Measurements from ENCODE around the gene CLSTN3.
"Not testable (repeated sequence)": the region's sequence is repeated elsewhere in the genome, so short reads cannot be mapped to it uniquely, and the experiment has no call there.

Gene CLSTN3

DNA sequence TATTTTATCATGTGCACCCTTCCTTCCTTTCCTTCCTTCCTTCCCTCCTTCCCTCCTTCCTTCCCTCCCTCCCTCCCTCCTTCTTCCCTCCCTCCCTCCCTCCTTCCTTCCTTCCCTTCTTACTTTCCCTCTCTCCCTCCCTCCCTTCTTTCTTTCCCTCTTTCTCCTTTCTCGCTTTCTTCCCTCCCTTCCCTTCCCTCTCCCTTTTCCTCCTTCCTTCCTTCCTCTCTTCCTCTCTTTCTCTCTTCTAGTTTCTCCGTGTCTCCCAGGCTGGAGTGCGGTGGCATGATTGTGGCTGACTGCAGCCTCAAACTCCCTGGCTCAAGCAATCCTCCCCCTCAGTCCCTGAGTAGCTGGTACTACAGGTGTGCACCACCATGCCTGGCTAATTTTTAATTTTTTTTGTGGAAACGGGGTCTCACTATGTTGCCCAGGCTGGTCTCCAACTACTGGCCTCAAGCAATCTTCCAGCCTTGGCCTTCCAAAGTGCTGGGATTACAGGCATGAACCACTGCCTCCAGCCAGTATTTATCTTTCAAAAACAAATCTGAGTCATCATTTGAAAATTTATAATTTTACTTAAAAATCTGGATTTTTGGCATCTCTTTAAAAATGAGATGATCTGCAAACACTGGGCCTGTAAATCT, 29.0 kb upstream of the CLSTN3 start:
- Mint-ChIP-seq H3K36me3 (ENCODE audit: low read depth) (peaks cover 42% of the 10 kb centered on the region), H3K9me3 (peaks cover 5% of the 10 kb centered on the region), H3K27me3 (ENCODE audit: low read depth) (no peaks in the 10 kb centered on the region), H3K4me1 (no peaks in the 10 kb centered on the region), H3K4me3 (no peak overlapping the region), H3K27ac (no peak overlapping the region)
- TF ChIP-seq, protein P1, sequence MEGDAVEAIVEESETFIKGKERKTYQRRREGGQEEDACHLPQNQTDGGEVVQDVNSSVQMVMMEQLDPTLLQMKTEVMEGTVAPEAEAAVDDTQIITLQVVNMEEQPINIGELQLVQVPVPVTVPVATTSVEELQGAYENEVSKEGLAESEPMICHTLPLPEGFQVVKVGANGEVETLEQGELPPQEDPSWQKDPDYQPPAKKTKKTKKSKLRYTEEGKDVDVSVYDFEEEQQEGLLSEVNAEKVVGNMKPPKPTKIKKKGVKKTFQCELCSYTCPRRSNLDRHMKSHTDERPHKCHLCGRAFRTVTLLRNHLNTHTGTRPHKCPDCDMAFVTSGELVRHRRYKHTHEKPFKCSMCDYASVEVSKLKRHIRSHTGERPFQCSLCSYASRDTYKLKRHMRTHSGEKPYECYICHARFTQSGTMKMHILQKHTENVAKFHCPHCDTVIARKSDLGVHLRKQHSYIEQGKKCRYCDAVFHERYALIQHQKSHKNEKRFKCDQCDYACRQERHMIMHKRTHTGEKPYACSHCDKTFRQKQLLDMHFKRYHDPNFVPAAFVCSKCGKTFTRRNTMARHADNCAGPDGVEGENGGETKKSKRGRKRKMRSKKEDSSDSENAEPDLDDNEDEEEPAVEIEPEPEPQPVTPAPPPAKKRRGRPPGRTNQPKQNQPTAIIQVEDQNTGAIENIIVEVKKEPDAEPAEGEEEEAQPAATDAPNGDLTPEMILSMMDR (IDR thresholded peaks at IDR 0.05; ENCODE audit: unreplicated experiment in 3 of 3): no peak

DNA sequence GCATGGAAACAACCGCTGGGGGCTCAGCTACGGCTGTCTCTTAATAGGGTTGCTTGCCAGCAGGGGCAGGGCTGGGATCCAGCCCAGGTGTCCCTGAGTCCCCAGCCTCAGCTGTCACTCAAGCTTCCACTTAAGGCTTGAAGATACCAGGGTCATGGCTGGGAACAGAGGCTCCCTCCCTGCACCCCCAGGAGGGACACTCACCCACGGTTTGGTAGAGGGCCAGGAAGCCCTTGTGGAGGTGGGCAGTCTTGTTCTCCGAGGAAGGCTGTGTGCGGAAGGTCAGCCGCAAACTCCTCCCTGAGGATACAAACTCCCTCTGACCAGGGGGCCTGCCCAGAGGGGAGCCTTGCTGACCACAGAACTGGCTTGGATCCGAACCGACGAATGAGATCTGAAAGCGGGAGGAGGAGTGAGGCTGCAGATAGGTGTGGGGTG, 28.5 kb upstream of the CLSTN3 start:
- peaks cover 47% of the 10 kb centered on the region for H3K36me3 Mint-ChIP-seq (ENCODE audit: low read depth)
- H3K27me3 Mint-ChIP-seq (ENCODE audit: low read depth): no peaks in the 10 kb centered on the region
- TF ChIP-seq, protein P1 (IDR thresholded peaks at IDR 0.05; ENCODE audit: unreplicated experiment in 3 of 3): no peak
- peaks cover 10% of the 10 kb centered on the region for H3K9me3 Mint-ChIP-seq
- H3K27ac Mint-ChIP-seq: no peak overlapping the region
- no peaks in the 10 kb centered on the region for H3K4me1 Mint-ChIP-seq
- no peak overlapping the region for H3K4me3 Mint-ChIP-seq

DNA sequence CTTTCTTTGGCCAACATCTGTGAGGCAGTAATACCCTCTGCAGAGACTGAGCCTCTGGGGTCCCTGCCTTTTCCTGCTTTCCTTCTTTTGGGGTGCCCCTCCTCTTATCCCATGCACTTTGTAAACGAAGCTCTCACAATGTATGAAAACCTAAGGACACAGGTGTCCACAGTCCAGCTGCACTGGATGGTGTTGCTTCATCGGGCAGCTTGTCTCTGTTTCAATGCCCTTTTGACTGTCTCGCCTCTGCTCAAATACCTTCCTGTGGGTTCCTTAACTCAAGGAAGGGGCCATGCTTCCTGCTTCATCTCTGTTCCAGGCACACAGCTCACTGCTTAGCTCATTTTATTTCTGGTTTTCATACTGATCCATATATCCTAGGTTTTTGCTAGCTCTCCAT, 27.6 kb upstream of the CLSTN3 start:
- H3K27me3 Mint-ChIP-seq (ENCODE audit: low read depth): no peaks in the 10 kb centered on the region

DNA sequence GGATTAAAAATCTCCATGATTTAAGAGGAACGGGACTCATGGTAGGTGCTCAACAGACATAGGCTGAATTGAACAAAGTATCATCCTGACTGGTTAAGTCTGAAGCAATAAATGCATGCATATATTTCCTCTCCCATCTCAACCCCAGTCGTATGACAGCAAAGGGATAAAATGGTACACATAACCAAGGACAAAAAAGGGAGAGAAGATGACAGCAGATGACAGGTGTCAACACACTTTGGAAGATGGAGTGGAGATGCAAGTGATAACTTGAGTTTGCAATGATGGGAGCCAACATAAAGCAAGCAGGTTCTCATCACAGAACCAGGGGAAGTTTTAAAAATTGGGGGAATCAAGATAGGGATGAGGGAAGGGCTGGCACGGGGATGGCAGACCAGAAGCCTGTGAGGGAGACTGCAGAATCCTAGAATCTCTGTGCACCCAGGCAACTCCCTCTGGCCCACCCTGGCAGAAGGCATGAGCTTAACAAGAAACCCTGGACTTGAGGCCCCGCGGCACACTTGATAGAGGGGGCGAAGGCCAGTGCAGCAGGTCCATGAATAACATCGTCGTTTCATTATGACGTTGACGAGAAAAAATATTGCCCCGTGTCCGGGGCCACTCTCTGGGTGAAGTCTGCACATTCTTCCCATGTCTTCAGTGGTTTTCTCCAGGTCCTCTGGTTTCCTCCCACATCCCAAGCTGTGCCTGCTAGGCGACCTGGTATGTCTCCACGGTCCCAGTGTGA, 26.2 kb upstream of the CLSTN3 start:
- peaks cover 6% of the 10 kb centered on the region for H3K4me1 Mint-ChIP-seq
- peaks cover 10% of the 10 kb centered on the region for H3K9me3 Mint-ChIP-seq
- H3K27me3 Mint-ChIP-seq (ENCODE audit: low read depth): no peaks in the 10 kb centered on the region
- H3K4me3 Mint-ChIP-seq: no peak overlapping the region
- H3K27ac Mint-ChIP-seq: no peak overlapping the region
- TF ChIP-seq, protein P1 (IDR thresholded peaks at IDR 0.05; ENCODE audit: unreplicated experiment in 3 of 3): no peak
- H3K36me3 Mint-ChIP-seq (ENCODE audit: low read depth): peaks cover 45% of the 10 kb centered on the region

More for the DNA sequence above, 27.6 kb upstream of the CLSTN3 start:
- TF ChIP-seq, protein P1 (IDR thresholded peaks at IDR 0.05; ENCODE audit: unreplicated experiment in 3 of 3): no peak
- H3K27ac Mint-ChIP-seq: no peak overlapping the region
- no peak overlapping the region for H3K4me3 Mint-ChIP-seq
- H3K4me1 Mint-ChIP-seq: no peaks in the 10 kb centered on the region
- H3K9me3 Mint-ChIP-seq: peaks cover 10% of the 10 kb centered on the region
- H3K36me3 Mint-ChIP-seq (ENCODE audit: low read depth): peaks cover 47% of the 10 kb centered on the region

DNA sequence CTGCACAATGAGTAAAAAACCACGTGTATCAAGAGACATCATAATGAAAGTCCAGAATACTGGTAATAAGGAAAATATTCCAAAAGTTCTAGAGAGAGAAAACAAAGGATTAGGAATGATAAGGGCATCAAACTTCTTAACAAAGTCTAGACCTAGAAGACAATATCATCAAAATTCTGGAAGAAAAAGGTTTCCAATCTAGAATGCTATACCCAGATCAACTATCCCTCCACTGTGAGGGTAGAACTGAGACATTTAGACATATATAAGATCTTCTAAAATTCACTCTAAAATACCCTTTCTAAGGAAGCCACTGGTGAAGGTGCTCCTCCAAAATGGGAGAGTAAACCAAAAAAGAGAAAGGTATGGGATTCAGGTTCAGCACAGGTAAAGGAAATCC, 24.1 kb upstream of the CLSTN3 start:
- H3K4me3 Mint-ChIP-seq: peak overlapping the region; percentile 65 to 76 (median 66)
- TF ChIP-seq, protein P1 (IDR thresholded peaks at IDR 0.05; ENCODE audit: unreplicated experiment in 3 of 3): no peak
- H3K9me3 Mint-ChIP-seq: peaks cover 10% of the 10 kb centered on the region
- H3K36me3 Mint-ChIP-seq (ENCODE audit: low read depth): peaks cover 40% of the 10 kb centered on the region
- peak overlapping the region in 2 of 3 experiments; percentile 42 to 51 for H3K27ac Mint-ChIP-seq
- peaks cover 13% of the 10 kb centered on the region for H3K4me1 Mint-ChIP-seq
- H3K27me3 Mint-ChIP-seq (ENCODE audit: low read depth): no peaks in the 10 kb centered on the region

DNA sequence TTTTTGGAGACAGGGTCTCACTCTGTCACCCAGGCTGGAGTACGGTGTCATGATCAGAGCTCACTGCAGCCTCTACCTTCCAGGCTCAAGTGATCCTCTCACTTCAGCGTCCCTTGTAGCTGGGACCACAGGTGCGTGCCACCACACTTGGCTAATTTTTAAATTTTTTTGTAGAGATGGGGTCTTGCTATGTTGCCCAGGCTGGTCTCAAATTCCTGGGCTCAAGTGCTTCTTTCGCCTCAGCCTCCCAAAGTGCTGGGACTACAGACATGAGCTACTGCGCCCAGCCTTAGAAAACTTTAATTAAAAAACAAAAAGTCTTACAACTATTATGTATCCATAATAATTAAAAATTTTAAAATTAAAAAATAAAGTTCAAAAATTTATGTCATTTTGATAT, 23.0 kb upstream of the CLSTN3 start:
- peak overlapping the region in 1 of 3 experiments; percentile 42 for H3K27ac Mint-ChIP-seq
- peaks cover 37% of the 10 kb centered on the region for H3K36me3 Mint-ChIP-seq (ENCODE audit: low read depth)
- H3K9me3 Mint-ChIP-seq; H3K27me3 Mint-ChIP-seq (ENCODE audit: low read depth): not testable (repeated sequence)
- peak overlapping the region; percentile 28 to 76 (median 51) for H3K4me3 Mint-ChIP-seq
- H3K4me1 Mint-ChIP-seq: peaks cover 13% of the 10 kb centered on the region
